CD14-positive monocyte (primary cell): ENCODE results near the gene KCNQ1OT1. TPM values are rescaled to one million over a fixed set of nuclear protein-coding genes. Genes with fewer than 3 reads are reported as not detected.

Experiments
- DNase-seq, 3 donors: peaks; one replicate each; pipeline ENCODE4 v3.0.0-alpha.2; 2011 to 2022
- H2AFZ ChIP-seq: 2 replicates; pipeline ENCODE4 v1.6.0; 2012; ENCODE audit warnings: mild to moderate bottlenecking, low read depth, low read length, inconsistent platforms; ENCODE audit not compliant: insufficient read depth, poor library complexity, severe bottlenecking
- H3K27ac ChIP-seq, 2 donors: 1 replicate in 1 of 2; 2 replicates in 1 of 2; pipeline ENCODE4 v1.5.1; 2012 to 2013; ENCODE audit warnings: low read length in 2 of 2, control low read depth in 1 of 2, inconsistent platforms in 1 of 2, low read depth in 1 of 2, mild to moderate bottlenecking in 1 of 2
- H3K27me3 ChIP-seq, 2 donors: one replicate each; pipeline versions ENCODE4 v1.6.0 to v1.6.1; 2011 to 2013; ENCODE audit warnings: low read length in 2 of 2; ENCODE audit not compliant: control insufficient read depth in 2 of 2, insufficient read depth in 2 of 2
- H3K36me3 ChIP-seq, 2 donors: replicated peaks in 1 of 2; 1 replicate in 1 of 2; 2 replicates in 1 of 2; pipeline versions ENCODE4 v1.5.1 to v1.6.1; 2012 to 2013; ENCODE audit warnings: low read length in 2 of 2, control low read depth in 1 of 2, inconsistent platforms in 1 of 2, mild to moderate bottlenecking in 1 of 2; ENCODE audit not compliant: insufficient read depth in 2 of 2, control insufficient read depth in 1 of 2
- H3K4me1 ChIP-seq, 2 donors: 1 replicate in 1 of 2; 2 replicates in 1 of 2; pipeline versions ENCODE4 v1.5.1 to v1.6.1; 2012 to 2013; ENCODE audit warnings: low read length in 2 of 2, control low read depth in 1 of 2, inconsistent platforms in 1 of 2, mild to moderate bottlenecking in 1 of 2, moderate library complexity in 1 of 2; ENCODE audit not compliant: insufficient read depth in 2 of 2, control insufficient read depth in 1 of 2
- H3K4me2 ChIP-seq: replicated peaks from 2 replicates; pipeline ENCODE3; 2012; ENCODE audit warnings: low read length, moderate library complexity, mild to moderate bottlenecking; ENCODE audit not compliant: poor library complexity, severe bottlenecking; ENCODE audit errors: extremely low read depth
- H3K4me3 ChIP-seq, 3 experiments: fragments of 200-600 bp in 1 of 3; sonication (generic) in 1 of 3; replicated peaks in 1 of 3; 1 replicate in 2 of 3; 2 replicates in 1 of 3; pipeline ENCODE4 v1.5.1; 2011 to 2013; ENCODE audit warnings: low read length in 3 of 3, mild to moderate bottlenecking in 3 of 3, control low read depth in 2 of 3, low read depth in 2 of 3, inconsistent platforms in 1 of 3, moderate library complexity in 1 of 3
- H3K79me2 ChIP-seq: 2 replicates; pipeline ENCODE4 v1.6.0; 2012; ENCODE audit warnings: mild to moderate bottlenecking, control low read depth, inconsistent platforms, low read length, moderate library complexity; ENCODE audit not compliant: insufficient read depth
- H3K9ac ChIP-seq: 2 replicates; pipeline ENCODE4 v1.6.0; 2017; ENCODE audit warnings: low read length, mild to moderate bottlenecking; ENCODE audit not compliant: insufficient read depth, poor library complexity, severe bottlenecking
- H3K9me3 ChIP-seq, 2 donors: replicated peaks in 1 of 2; 1 replicate in 1 of 2; 2 replicates in 1 of 2; pipeline versions ENCODE4 v1.5.1 to v1.6.1; 2012 to 2013; ENCODE audit warnings: low read length in 2 of 2, control low read depth in 1 of 2; ENCODE audit not compliant: control insufficient read depth in 1 of 2, insufficient read depth in 1 of 2
- H4K20me1 ChIP-seq: 2 replicates; pipeline ENCODE4 v1.6.0; 2012; ENCODE audit warnings: mild to moderate bottlenecking, low read length, control low read depth, moderate library complexity; ENCODE audit not compliant: insufficient read depth
- H3K27ac Mint-ChIP-seq, 7 donors: one replicate each; pipeline ENCODE4 v1.8.0; 2020; ENCODE audit warnings: mild to moderate bottlenecking in 7 of 7, mixed read lengths in 7 of 7, moderate library complexity in 6 of 7, inconsistent platforms in 2 of 7
- H3K27me3 Mint-ChIP-seq, 3 donors: one replicate each; pipeline ENCODE4 v1.8.0; 2021 to 2022; ENCODE audit warnings: low read depth in 3 of 3, mild to moderate bottlenecking in 3 of 3, mixed read lengths in 3 of 3, moderate library complexity in 3 of 3, inconsistent platforms in 1 of 3
- H3K36me3 Mint-ChIP-seq, 2 donors: one replicate each; pipeline ENCODE4 v1.8.0; 2020; ENCODE audit warnings: mixed read lengths in 2 of 2, inconsistent platforms in 1 of 2, mild to moderate bottlenecking in 1 of 2
- H3K4me1 Mint-ChIP-seq: one replicate; pipeline ENCODE4 v1.8.0; 2020; ENCODE audit warnings: mild to moderate bottlenecking, mixed read lengths
- H3K4me3 Mint-ChIP-seq, 2 donors: one replicate each; pipeline ENCODE4 v1.8.0; 2020; ENCODE audit warnings: mild to moderate bottlenecking in 2 of 2, mixed read lengths in 2 of 2, moderate library complexity in 1 of 2
- H3K9me3 Mint-ChIP-seq, 7 donors: one replicate each; pipeline ENCODE4 v1.8.0; 2020 to 2022; ENCODE audit warnings: mixed read lengths in 7 of 7, mild to moderate bottlenecking in 6 of 7, moderate library complexity in 6 of 7, inconsistent platforms in 2 of 7
- CTCF ChIP-seq: fragments of 200-600 bp; IDR thresholded peaks from one replicate; pipeline ENCODE4 v1.8.0; 2022; ENCODE audit warnings: antibody characterized with exemption, mild to moderate bottlenecking
- WGBS: methylation state at CpG from one replicate; pipeline ENCODE4 v1.1.5; 2013; ENCODE audit warnings: missing lambda C conversion rate; ENCODE audit not compliant: insufficient coverage; 5-methylcytosine and 5-hydroxymethylcytosine counted together
- intact Hi-C, 2 donors: fragments of 100-400 bp; cut with micrococcal nuclease; formaldehyde crosslinking; loops; one replicate each; pipeline versions ENCODE4 v1.15.0 to v1.15.1; 2023
- polyA plus RNA-seq, 3 donors: library from polyadenylated mRNA; depleted of rRNA in 1 of 3; unstranded in 2 of 3; stranded (reverse) in 1 of 3; fragments of 300-500 nt in 2 of 3; fragments of >200 nt in 1 of 3; fragmentation: Illumina TruSeq in 2 of 3; gene quantifications; 1 replicate in 2 of 3; 2 replicates in 1 of 3; pipeline ENCODE4 v1.2.3, GENCODE V29; 2012 to 2021

The KCNQ1OT1 gene
- polyA plus RNA-seq, 3 donors, result 0.01 to 0.04 (median 0.03) TPM

- 100% methylated on average over 6 of the region's 12 CpGs for whole genome bisulfite sequencing
- Mint-ChIP-seq H3K4me3 (no peak overlapping the region), H3K36me3 (peaks cover 0 to 2% of the 10 kb centered on the region in 2 donors), H3K9me3 (peaks cover 0 to 2% (median 0%) of the 10 kb centered on the region in 7 donors), H3K27ac (no peak overlapping the region), H3K27me3 (peaks cover 0 to 3% (median 1%) of the 10 kb centered on the region in 3 donors), H3K4me1 (peaks cover 15% of the 10 kb centered on the region)
- no peak overlapping the region for H3K9ac ChIP-seq
- DNase-seq, result no peak
- H3K4me2 ChIP-seq, result no peak overlapping the region
- H4K20me1 ChIP-seq, result peaks cover 96% of the 10 kb centered on the region
- H3K4me3 ChIP-seq, result no peak overlapping the region
- H3K27ac ChIP-seq, result no peak overlapping the region
- peaks cover 11 to 19% of the 10 kb centered on the region in 2 donors for H3K4me1 ChIP-seq
- no peak for TF ChIP-seq CTCF
- no peaks in the 10 kb centered on the region for H3K9me3 ChIP-seq
- intact Hi-C loops, result no loop called here
- H3K79me2 ChIP-seq, result no peaks in the 10 kb centered on the region
- H3K27me3 ChIP-seq, result no peaks in the 10 kb centered on the region
- H2AFZ ChIP-seq, result no peak overlapping the region
- H3K36me3 ChIP-seq, result no peaks in the 10 kb centered on the region
Measured at GRCh38 chr11:2735053-2735589, 35.3 kb upstream of the KCNQ1OT1 start.

GRCh38 chr11:2734181-2735052 is 34.6 kb upstream of the KCNQ1OT1 start:
- H3K4me1 ChIP-seq, result peaks cover 11 to 15% of the 10 kb centered on the region in 2 donors
- no peak for TF ChIP-seq CTCF
- 91% methylated on average over 29 of the region's 32 CpGs for WGBS
- peaks cover 0 to 2% of the 10 kb centered on the region in 2 donors for H3K36me3 Mint-ChIP-seq
- H3K27ac Mint-ChIP-seq, result peak overlapping the region in 1 of 7 donors; percentile 11
- H3K4me2 ChIP-seq, result no peak overlapping the region
- no peak overlapping the region for H3K9ac ChIP-seq
- H3K9me3 Mint-ChIP-seq, result peaks cover 0 to 1% (median 0%) of the 10 kb centered on the region in 7 donors
- peaks cover 14% of the 10 kb centered on the region for H3K4me1 Mint-ChIP-seq
- H3K27me3 ChIP-seq, result no peaks in the 10 kb centered on the region
- intact Hi-C loops, result no loop called here
- H2AFZ ChIP-seq, result no peak overlapping the region
- no peak overlapping the region for H3K27ac ChIP-seq
- peak overlapping the region in 1 of 2 donors; percentile 37 for H3K4me3 Mint-ChIP-seq
- no peaks in the 10 kb centered on the region for H3K79me2 ChIP-seq
- H4K20me1 ChIP-seq, result peaks cover 96% of the 10 kb centered on the region
- DNase-seq, result no peak
- no peak overlapping the region for H3K4me3 ChIP-seq
- peaks cover 0 to 5% (median 3%) of the 10 kb centered on the region in 3 donors for H3K27me3 Mint-ChIP-seq
- no peaks in the 10 kb centered on the region for H3K9me3 ChIP-seq
- no peaks in the 10 kb centered on the region for H3K36me3 ChIP-seq
